ENCODE results near the gene GPR65.

DNA sequence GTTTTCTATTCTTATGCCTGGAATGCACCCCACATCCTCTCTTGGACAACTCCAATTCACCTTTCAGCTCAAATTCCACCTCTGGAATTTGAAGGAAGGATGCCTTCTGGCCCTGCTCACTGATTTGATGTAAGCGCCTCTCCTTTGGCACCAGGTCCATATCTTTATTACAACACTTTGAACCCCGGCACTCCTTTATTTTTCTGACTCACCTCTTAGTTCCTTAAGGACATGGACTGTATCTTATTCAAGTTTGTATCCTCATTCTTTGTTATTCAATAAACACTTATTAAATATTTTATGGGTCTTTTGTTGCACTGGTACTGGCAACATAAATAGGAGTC lies 15.0 kb upstream of the GPR65 start:
- TF ChIP-seq POLR2AphosphoS5 (IDR thresholded peaks at IDR 0.05) (no peak), POLR2A (IDR thresholded peaks at IDR 0.05) (no peak)

Data from prostate gland (tissue), 1 donor.